ENCODE measurements around the gene GCH1. TPM values are rescaled to one million over a fixed set of nuclear protein-coding genes. Genes with fewer than 3 reads are reported as not detected.
A peak's percentile ranks its signal among the peaks of the same experiment; 100 is the strongest.

GCH1 gene
- polyA plus RNA-seq, 2 donors, result 8.5 TPM

DNA sequence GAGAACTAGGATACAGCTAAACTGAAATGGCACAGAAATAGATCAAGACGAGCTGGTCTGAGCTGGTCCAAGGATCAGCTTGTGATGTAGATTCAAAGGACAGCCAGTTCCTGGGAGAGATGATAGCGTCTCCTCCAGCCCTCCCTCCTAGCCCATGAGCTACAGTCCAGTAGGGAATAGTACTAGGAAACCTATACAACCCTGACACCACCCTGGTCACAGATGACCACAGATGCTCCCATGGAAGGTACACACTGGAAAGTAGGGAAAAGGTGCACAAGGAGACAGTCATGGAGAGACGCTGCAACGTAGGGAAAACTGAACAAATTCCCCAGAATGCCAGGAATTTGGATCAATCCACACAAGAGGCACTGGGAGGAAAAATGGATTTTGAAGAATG lies 6.9 kb downstream of the GCH1 start:
- H3K36me3 ChIP-seq (ENCODE audit: control insufficient read depth in 2 of 2, insufficient read depth in 2 of 2, low read length in 1 of 2), result no peaks in the 10 kb centered on the region
- H3K9me3 ChIP-seq (ENCODE audit: control insufficient read depth in 2 of 2, insufficient read depth in 1 of 2, low read depth in 1 of 2, low read length in 1 of 2), result no peaks in the 10 kb centered on the region
- no peaks in the 10 kb centered on the region for H3K27me3 ChIP-seq (ENCODE audit: control insufficient read depth in 1 of 2, insufficient read depth in 2 of 2, low read length in 2 of 2)
- no peak overlapping the region for H3K4me3 ChIP-seq (ENCODE audit: low read depth in 1 of 2, low read length in 2 of 2)
- 90 to 92% methylated on average over 4 of the region's 4 CpGs for WGBS, 2 donors
- no peak overlapping the region for H3K27ac ChIP-seq (ENCODE audit: low read depth in 2 of 2, low read length in 1 of 2)
- H3K4me1 ChIP-seq (ENCODE audit: control insufficient read depth in 2 of 2, insufficient read depth in 2 of 2, low read length in 1 of 2), result no peaks in the 10 kb centered on the region

DNA sequence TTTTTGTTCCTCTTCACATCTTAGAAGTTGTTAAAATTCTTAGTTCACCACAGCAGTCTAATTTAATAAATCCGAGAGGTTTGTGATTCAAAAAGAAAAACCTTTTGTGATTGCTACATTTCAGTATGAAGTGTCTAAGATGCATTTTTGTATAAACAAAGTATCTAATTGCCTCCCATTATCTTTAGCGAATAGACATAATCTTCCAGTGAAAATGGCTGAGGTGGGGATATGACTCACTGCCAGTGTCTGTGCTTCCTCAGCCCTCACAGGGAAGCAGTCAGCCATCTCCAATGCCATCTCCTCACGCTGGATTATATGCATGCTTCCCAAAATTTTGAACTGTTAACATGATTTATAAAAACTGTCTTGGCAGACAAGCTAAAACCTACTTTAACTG lies 7.6 kb downstream of the GCH1 start:
- H3K4me1 ChIP-seq (ENCODE audit: control insufficient read depth in 2 of 2, insufficient read depth in 2 of 2, low read length in 1 of 2), result no peaks in the 10 kb centered on the region
- no peaks in the 10 kb centered on the region for H3K9me3 ChIP-seq (ENCODE audit: control insufficient read depth in 2 of 2, insufficient read depth in 1 of 2, low read depth in 1 of 2, low read length in 1 of 2)
- no peaks in the 10 kb centered on the region for H3K36me3 ChIP-seq (ENCODE audit: control insufficient read depth in 2 of 2, insufficient read depth in 2 of 2, low read length in 1 of 2)
- H3K27ac ChIP-seq (ENCODE audit: low read depth in 2 of 2, low read length in 1 of 2), result no peak overlapping the region
- WGBS, 2 donors, result 67 to 78% methylated on average over 3 of the region's 3 CpGs
- no peak overlapping the region for H3K4me3 ChIP-seq (ENCODE audit: low read depth in 1 of 2, low read length in 2 of 2)
- no peaks in the 10 kb centered on the region for H3K27me3 ChIP-seq (ENCODE audit: control insufficient read depth in 1 of 2, insufficient read depth in 2 of 2, low read length in 2 of 2)

DNA sequence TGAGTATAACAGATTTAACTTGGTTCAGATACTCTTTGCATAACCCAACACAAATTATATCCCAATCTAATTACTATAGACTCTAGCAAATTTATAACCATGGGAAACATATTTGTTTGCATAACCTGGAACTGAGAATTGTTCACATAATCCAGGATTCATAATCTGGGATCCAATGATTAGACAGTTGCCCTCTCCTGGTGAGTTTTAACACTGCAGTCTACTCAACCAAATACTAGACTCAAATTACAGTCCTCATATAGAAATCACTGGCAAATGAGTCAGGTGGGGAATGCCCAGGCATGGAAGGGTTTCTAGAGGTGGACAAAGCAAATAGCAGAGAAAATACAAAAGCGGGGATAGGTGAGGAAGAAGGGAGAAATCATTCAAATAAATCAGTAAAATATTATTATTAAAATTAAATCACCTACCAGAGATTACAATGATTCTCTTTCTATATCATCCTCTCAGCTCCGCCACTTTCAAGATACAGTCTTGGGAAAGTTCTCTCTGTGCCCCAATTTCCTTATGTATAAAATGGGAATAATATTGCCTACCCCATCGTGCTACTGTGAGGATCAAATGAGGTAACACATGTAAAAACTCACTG lies 9.4 kb downstream of the GCH1 start:
- Histone ChIP-seq H3K4me3 (ENCODE audit: low read depth in 1 of 2, low read length in 2 of 2) (no peak overlapping the region), H3K27ac (ENCODE audit: low read depth in 2 of 2, low read length in 1 of 2) (no peak overlapping the region), H3K4me1 (ENCODE audit: control insufficient read depth in 2 of 2, insufficient read depth in 2 of 2, low read length in 1 of 2) (no peaks in the 10 kb centered on the region), H3K9me3 (ENCODE audit: control insufficient read depth in 2 of 2, insufficient read depth in 1 of 2, low read depth in 1 of 2, low read length in 1 of 2) (no peaks in the 10 kb centered on the region), H3K36me3 (ENCODE audit: control insufficient read depth in 2 of 2, insufficient read depth in 2 of 2, low read length in 1 of 2) (no peaks in the 10 kb centered on the region), H3K27me3 (ENCODE audit: control insufficient read depth in 1 of 2, insufficient read depth in 2 of 2, low read length in 2 of 2) (no peaks in the 10 kb centered on the region)
- 68 to 76% methylated on average over 3 of the region's 3 CpGs for WGBS, 2 donors

DNA sequence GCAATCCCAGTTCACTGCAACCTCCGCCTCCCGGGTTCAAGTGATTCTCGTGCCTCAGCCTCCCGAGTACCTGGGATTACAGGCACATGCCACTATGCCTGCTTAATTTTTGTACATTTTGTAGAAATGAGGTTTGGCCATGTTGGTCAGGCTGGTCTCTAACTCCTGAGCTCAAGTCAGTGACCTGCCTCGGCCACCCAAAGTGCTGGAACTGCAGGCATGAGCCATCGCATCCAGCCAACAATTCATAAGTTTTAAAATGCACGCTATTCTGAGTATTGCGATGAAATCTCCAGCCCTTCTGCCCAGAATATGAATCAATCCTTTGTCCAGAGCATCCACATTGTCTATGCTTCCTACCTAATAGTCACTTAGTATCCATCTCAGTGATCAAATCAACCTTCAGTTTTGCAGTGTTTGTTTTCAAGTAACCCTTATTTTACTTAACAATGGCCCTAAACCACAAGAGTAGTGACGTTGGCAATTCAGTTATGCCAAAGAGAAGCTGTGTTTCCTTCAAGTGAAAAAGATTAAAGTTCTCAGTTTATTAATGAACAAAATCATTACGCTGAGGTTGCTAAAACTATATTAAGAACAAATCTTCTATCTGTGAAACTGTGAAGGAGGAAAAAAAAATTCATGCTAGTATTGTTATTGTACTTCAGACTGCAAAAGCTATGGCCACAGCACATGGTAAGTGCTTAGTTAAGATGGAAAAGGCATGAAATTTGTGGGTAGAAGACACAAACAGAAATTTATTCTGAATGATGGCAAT lies 11.0 kb downstream of the GCH1 start:
- 88 to 89% methylated on average over 10 of the region's 10 CpGs for WGBS, 2 donors
- Histone ChIP-seq H3K27me3 (ENCODE audit: control insufficient read depth in 1 of 2, insufficient read depth in 2 of 2, low read length in 2 of 2) (no peaks in the 10 kb centered on the region), H3K36me3 (ENCODE audit: control insufficient read depth in 2 of 2, insufficient read depth in 2 of 2, low read length in 1 of 2) (no peaks in the 10 kb centered on the region), H3K9me3 (ENCODE audit: control insufficient read depth in 2 of 2, insufficient read depth in 1 of 2, low read depth in 1 of 2, low read length in 1 of 2) (no peaks in the 10 kb centered on the region), H3K4me1 (ENCODE audit: control insufficient read depth in 2 of 2, insufficient read depth in 2 of 2, low read length in 1 of 2) (peaks cover 0 to 2% of the 10 kb centered on the region in 2 donors), H3K4me3 (ENCODE audit: low read depth in 1 of 2, low read length in 2 of 2) (no peak overlapping the region), H3K27ac (ENCODE audit: low read depth in 2 of 2, low read length in 1 of 2) (no peak overlapping the region)

DNA sequence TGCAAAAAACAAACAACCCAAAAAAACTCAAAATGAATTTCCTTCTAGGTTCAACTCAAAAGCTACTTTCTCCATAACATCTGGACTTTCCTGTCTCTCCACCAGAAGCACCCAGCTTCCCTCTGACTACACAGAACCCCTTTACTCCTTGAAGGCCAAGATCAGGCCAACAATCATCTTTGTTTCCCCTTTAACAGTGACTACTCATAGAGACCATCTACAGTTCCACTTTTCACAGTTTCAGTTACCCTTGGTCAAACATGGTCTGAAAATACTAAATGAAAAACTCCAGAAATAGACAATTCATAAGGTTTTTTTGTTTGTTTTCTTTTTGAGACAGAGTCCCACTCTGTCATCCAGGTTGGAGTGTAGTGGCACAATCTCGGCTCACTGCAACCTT lies 11.8 kb downstream of the GCH1 start:
- 91 to 100% methylated on average over 1 of the region's 1 CpG for WGBS, 2 donors
- Histone ChIP-seq H3K4me1 (ENCODE audit: control insufficient read depth in 2 of 2, insufficient read depth in 2 of 2, low read length in 1 of 2) (peaks cover 0 to 2% of the 10 kb centered on the region in 2 donors), H3K27ac (ENCODE audit: low read depth in 2 of 2, low read length in 1 of 2) (no peak overlapping the region), H3K4me3 (ENCODE audit: low read depth in 1 of 2, low read length in 2 of 2) (no peak overlapping the region), H3K27me3 (ENCODE audit: control insufficient read depth in 1 of 2, insufficient read depth in 2 of 2, low read length in 2 of 2) (no peaks in the 10 kb centered on the region), H3K9me3 (ENCODE audit: control insufficient read depth in 2 of 2, insufficient read depth in 1 of 2, low read depth in 1 of 2, low read length in 1 of 2) (no peaks in the 10 kb centered on the region), H3K36me3 (ENCODE audit: control insufficient read depth in 2 of 2, insufficient read depth in 2 of 2, low read length in 1 of 2) (no peaks in the 10 kb centered on the region)

DNA sequence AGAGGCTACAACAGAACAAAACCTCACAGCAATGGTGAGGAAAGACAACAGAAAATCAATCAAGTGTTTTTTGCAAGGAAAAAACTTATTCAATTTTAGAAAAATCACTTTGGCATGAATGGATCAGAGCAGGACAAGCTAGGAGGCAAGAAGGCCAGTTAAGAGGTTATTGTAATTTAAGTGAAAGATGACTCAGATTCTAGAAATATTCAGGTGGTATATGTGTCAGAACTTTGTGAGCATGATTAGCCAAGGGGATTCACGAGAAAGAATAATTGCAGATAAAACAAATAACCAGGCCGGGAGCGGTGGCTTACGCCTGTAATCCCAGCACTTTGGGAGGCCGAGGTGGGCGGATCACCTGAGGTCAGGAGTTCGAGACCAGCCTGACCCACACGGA lies 12.7 kb downstream of the GCH1 start:
- peaks cover 0 to 2% of the 10 kb centered on the region in 2 donors for H3K4me1 ChIP-seq (ENCODE audit: control insufficient read depth in 2 of 2, insufficient read depth in 2 of 2, low read length in 1 of 2)
- H3K27ac ChIP-seq (ENCODE audit: low read depth in 2 of 2, low read length in 1 of 2), result no peak overlapping the region
- no peaks in the 10 kb centered on the region for H3K27me3 ChIP-seq (ENCODE audit: control insufficient read depth in 1 of 2, insufficient read depth in 2 of 2, low read length in 2 of 2)
- H3K4me3 ChIP-seq (ENCODE audit: low read depth in 1 of 2, low read length in 2 of 2), result no peak overlapping the region
- H3K36me3 ChIP-seq (ENCODE audit: control insufficient read depth in 2 of 2, insufficient read depth in 2 of 2, low read length in 1 of 2), result no peaks in the 10 kb centered on the region
- no peaks in the 10 kb centered on the region for H3K9me3 ChIP-seq (ENCODE audit: control insufficient read depth in 2 of 2, insufficient read depth in 1 of 2, low read depth in 1 of 2, low read length in 1 of 2)
- 79 to 82% methylated on average over 8 of the region's 8 CpGs for WGBS, 2 donors

DNA sequence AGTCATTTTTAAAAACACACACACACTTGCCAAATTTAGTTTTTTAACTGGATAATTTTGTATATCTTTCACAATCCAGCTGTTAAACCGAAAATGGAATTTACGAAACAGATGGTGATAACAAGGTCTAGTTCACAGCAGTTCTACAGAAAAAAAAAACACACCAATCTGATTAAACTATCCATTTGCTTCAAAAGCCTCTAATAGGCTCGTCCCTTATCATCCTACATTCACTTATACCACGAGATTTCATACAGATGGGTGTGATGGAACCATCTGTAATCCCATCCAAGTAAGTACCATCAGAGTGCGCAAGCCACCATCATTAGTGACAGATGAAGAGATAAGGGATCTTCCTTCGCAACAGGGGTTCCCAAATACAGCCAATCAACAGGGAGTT lies 20.1 kb downstream of the GCH1 start:
- H3K4me1 ChIP-seq (ENCODE audit: control insufficient read depth in 2 of 2, insufficient read depth in 2 of 2, low read length in 1 of 2), result no peaks in the 10 kb centered on the region
- no peak overlapping the region for H3K27ac ChIP-seq (ENCODE audit: low read depth in 2 of 2, low read length in 1 of 2)
- H3K4me3 ChIP-seq (ENCODE audit: low read depth in 1 of 2, low read length in 2 of 2), result no peak overlapping the region

DNA sequence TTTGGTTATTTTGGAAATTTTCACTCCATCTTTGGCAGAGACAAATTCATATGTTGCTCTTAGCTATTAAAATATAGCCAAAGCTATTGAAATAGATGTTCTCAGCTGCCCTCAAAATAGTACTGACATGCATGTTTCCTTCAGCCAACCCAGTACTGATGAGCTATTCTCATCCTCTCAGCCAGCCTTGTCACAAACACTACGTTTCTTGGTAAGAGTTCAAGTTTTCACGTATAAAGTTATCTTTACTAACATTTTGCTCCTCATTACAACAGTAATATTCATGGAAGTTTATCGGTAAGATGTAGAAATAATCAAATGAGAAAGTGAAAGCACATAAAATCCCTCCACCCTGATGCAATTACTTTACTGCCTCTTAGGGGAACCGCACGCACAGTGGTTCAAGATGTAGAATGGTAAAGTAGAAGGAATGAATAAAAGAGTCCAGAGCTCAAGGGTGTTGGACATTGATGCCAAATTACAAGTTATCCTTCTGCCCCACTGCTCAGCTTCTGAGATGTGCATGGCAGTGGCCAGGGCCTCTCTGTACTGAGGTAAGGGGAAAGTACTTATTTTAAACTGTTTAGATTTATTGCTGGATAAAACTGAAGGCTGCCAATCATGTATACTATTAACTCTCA lies 20.7 kb downstream of the GCH1 start:
- no peaks in the 10 kb centered on the region for H3K36me3 ChIP-seq (ENCODE audit: control insufficient read depth in 2 of 2, insufficient read depth in 2 of 2, low read length in 1 of 2)
- 5 to 11% methylated on average over 5 of the region's 5 CpGs for WGBS, 2 donors
- H3K4me3 ChIP-seq (ENCODE audit: low read depth in 1 of 2, low read length in 2 of 2), result peak overlapping the region in 1 of 2 donors; percentile 39
- H3K27me3 ChIP-seq (ENCODE audit: control insufficient read depth in 1 of 2, insufficient read depth in 2 of 2, low read length in 2 of 2), result no peaks in the 10 kb centered on the region
- no peaks in the 10 kb centered on the region for H3K9me3 ChIP-seq (ENCODE audit: control insufficient read depth in 2 of 2, insufficient read depth in 1 of 2, low read depth in 1 of 2, low read length in 1 of 2)
- H3K27ac ChIP-seq (ENCODE audit: low read depth in 2 of 2, low read length in 1 of 2), result peak overlapping the region; percentile 42 to 76
- H3K4me1 ChIP-seq (ENCODE audit: control insufficient read depth in 2 of 2, insufficient read depth in 2 of 2, low read length in 1 of 2), result no peaks in the 10 kb centered on the region

More for the DNA sequence above, 20.1 kb downstream of the GCH1 start:
- WGBS, 2 donors, result 64 to 73% methylated on average over 6 of the region's 6 CpGs
- Histone ChIP-seq H3K27me3 (ENCODE audit: control insufficient read depth in 1 of 2, insufficient read depth in 2 of 2, low read length in 2 of 2) (no peaks in the 10 kb centered on the region), H3K36me3 (ENCODE audit: control insufficient read depth in 2 of 2, insufficient read depth in 2 of 2, low read length in 1 of 2) (no peaks in the 10 kb centered on the region), H3K9me3 (ENCODE audit: control insufficient read depth in 2 of 2, insufficient read depth in 1 of 2, low read depth in 1 of 2, low read length in 1 of 2) (no peaks in the 10 kb centered on the region)

DNA sequence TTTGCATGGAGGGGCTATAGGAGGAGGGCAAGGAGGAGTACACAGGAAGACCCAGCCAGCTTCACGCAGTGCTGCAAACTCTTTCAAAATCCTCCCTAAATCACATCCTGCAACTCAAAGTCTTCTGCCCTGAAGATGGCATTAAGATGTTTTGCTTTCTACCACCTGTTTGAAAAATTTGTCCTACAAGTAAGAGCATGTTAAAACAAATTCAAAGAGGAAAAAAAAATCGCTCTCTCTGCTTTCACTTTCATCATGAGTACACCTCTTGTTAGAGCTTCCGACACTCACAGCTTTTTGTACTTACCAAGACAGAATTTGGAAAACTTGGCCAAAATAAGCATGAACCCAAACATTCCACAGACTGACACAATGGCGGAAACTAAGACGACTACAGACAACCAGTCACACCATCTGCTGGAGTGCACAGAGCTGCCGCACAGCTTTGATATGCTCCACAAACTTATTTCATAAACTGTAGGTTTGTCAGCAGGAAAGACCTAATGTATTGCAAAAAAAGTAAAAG lies 21.3 kb downstream of the GCH1 start:
- 3 to 16% methylated on average over 6 of the region's 6 CpGs for WGBS, 2 donors
- H3K9me3 ChIP-seq (ENCODE audit: control insufficient read depth in 2 of 2, insufficient read depth in 1 of 2, low read depth in 1 of 2, low read length in 1 of 2), result no peaks in the 10 kb centered on the region
- peak overlapping the region; percentile 42 to 70 for H3K27ac ChIP-seq (ENCODE audit: low read depth in 2 of 2, low read length in 1 of 2)
- H3K27me3 ChIP-seq (ENCODE audit: control insufficient read depth in 1 of 2, insufficient read depth in 2 of 2, low read length in 2 of 2), result no peaks in the 10 kb centered on the region
- peak overlapping the region; percentile 15 to 39 for H3K4me3 ChIP-seq (ENCODE audit: low read depth in 1 of 2, low read length in 2 of 2)
- no peaks in the 10 kb centered on the region for H3K36me3 ChIP-seq (ENCODE audit: control insufficient read depth in 2 of 2, insufficient read depth in 2 of 2, low read length in 1 of 2)
- no peaks in the 10 kb centered on the region for H3K4me1 ChIP-seq (ENCODE audit: control insufficient read depth in 2 of 2, insufficient read depth in 2 of 2, low read length in 1 of 2)
